HL-60 (cell line): ENCODE data around the gene TUBG2.

Experiments
- CTCF ChIP-seq: IDR thresholded peaks from one replicate; pipeline ENCODE4 v1.5.1; 2011; ENCODE audit warnings: low read length, control low read depth, inconsistent platforms; ENCODE audit not compliant: insufficient read depth
- GABPA ChIP-seq: IDR thresholded peaks from 2 replicates; pipeline ENCODE4 v1.6.1; 2012; ENCODE audit warnings: low read depth
- REST ChIP-seq: IDR thresholded peaks from 2 replicates; pipeline ENCODE4 v1.6.1; 2012; ENCODE audit warnings: low read depth; ENCODE audit not compliant: insufficient replicate concordance

GRCh38 chr17:42699415-42699740 lies 40.3 kb downstream of the TUBG2 start:
- TF ChIP-seq CTCF (no peak), REST (no peak), GABPA (no peak)
